ENCODE measurements around the gene RASAL2.

The RASAL2 gene

GRCh38 chr1:178342745-178343144 lies 248.8 kb downstream of the RASAL2 start:
- no peak overlapping the region for H3K9ac ChIP-seq (ENCODE audit: low read depth, low read length, poor library complexity, severe bottlenecking)
- H3K79me2 ChIP-seq (ENCODE audit: insufficient read depth, low read length): no peaks in the 10 kb centered on the region
- no peak for TF ChIP-seq CTCF (conservative IDR thresholded peaks at IDR 0.05; ENCODE audit: low read length)

GRCh38 chr1:178344513-178345091 lies 250.7 kb downstream of the RASAL2 start:
- Histone ChIP-seq H3K4me3 (ENCODE audit: low read length, poor library complexity, severe bottlenecking) (no peak overlapping the region), H3K36me3 (ENCODE audit: insufficient read depth, low read length) (no peaks in the 10 kb centered on the region), H3F3A (ENCODE audit: low read depth) (no peaks in the 10 kb centered on the region), H3K4me2 (ENCODE audit: low read depth, low read length, poor library complexity, severe bottlenecking) (no peak overlapping the region), H4K20me1 (ENCODE audit: insufficient read depth, low read length, poor library complexity, severe bottlenecking) (no peaks in the 10 kb centered on the region), H3K79me2 (ENCODE audit: insufficient read depth, low read length) (no peaks in the 10 kb centered on the region), H3K9me3 (ENCODE audit: insufficient read depth, low read depth, low read length) (no peaks in the 10 kb centered on the region), H3K4me1 (ENCODE audit: insufficient read depth, low read length, poor library complexity, severe bottlenecking) (no peaks in the 10 kb centered on the region), H3K27me3 (ENCODE audit: insufficient read depth, low read length, poor library complexity, severe bottlenecking) (no peaks in the 10 kb centered on the region), H3K9me2 (replicated peaks; ENCODE audit: low read depth, low read length) (no peaks in the 10 kb centered on the region), H3K9ac (ENCODE audit: low read depth, low read length, poor library complexity, severe bottlenecking) (no peak overlapping the region), H2AFZ (ENCODE audit: low read length) (0 out of 2 replicates have a peak overlapping the region, but pooled peaks have one; percentile 20)
- TF ChIP-seq CTCF (conservative IDR thresholded peaks at IDR 0.05; ENCODE audit: low read length) (peak; percentile 54), EZH2phosphoT487 (IDR thresholded peaks at IDR 0.05; ENCODE audit: borderline replicate concordance) (no peak)

More at GRCh38 chr1:178342745-178343144, 248.8 kb downstream of the RASAL2 start:
- Histone ChIP-seq H3F3A (ENCODE audit: low read depth) (no peaks in the 10 kb centered on the region), H4K20me1 (ENCODE audit: insufficient read depth, low read length, poor library complexity, severe bottlenecking) (no peaks in the 10 kb centered on the region), H3K9me2 (replicated peaks; ENCODE audit: low read depth, low read length) (no peaks in the 10 kb centered on the region), H2AFZ (ENCODE audit: low read length) (no peak overlapping the region), H3K27me3 (ENCODE audit: insufficient read depth, low read length, poor library complexity, severe bottlenecking) (no peaks in the 10 kb centered on the region), H3K36me3 (ENCODE audit: insufficient read depth, low read length) (no peaks in the 10 kb centered on the region), H3K9me3 (ENCODE audit: insufficient read depth, low read depth, low read length) (no peaks in the 10 kb centered on the region), H3K4me1 (ENCODE audit: insufficient read depth, low read length, poor library complexity, severe bottlenecking) (no peaks in the 10 kb centered on the region), H3K4me3 (ENCODE audit: low read length, poor library complexity, severe bottlenecking) (no peak overlapping the region), H3K4me2 (ENCODE audit: low read depth, low read length, poor library complexity, severe bottlenecking) (no peak overlapping the region)

GRCh38 chr1:178345238-178345637 lies 251.3 kb downstream of the RASAL2 start:
- Histone ChIP-seq H4K20me1 (ENCODE audit: insufficient read depth, low read length, poor library complexity, severe bottlenecking) (no peaks in the 10 kb centered on the region), H3K4me2 (ENCODE audit: low read depth, low read length, poor library complexity, severe bottlenecking) (no peak overlapping the region), H3K9ac (ENCODE audit: low read depth, low read length, poor library complexity, severe bottlenecking) (no peak overlapping the region), H3F3A (ENCODE audit: low read depth) (no peaks in the 10 kb centered on the region), H3K4me3 (ENCODE audit: low read length, poor library complexity, severe bottlenecking) (no peak overlapping the region), H3K27me3 (ENCODE audit: insufficient read depth, low read length, poor library complexity, severe bottlenecking) (no peaks in the 10 kb centered on the region), H3K9me2 (replicated peaks; ENCODE audit: low read depth, low read length) (no peaks in the 10 kb centered on the region), H3K4me1 (ENCODE audit: insufficient read depth, low read length, poor library complexity, severe bottlenecking) (no peaks in the 10 kb centered on the region), H3K9me3 (ENCODE audit: insufficient read depth, low read depth, low read length) (no peaks in the 10 kb centered on the region), H3K36me3 (ENCODE audit: insufficient read depth, low read length) (no peaks in the 10 kb centered on the region), H2AFZ (ENCODE audit: low read length) (no peak overlapping the region), H3K79me2 (ENCODE audit: insufficient read depth, low read length) (no peaks in the 10 kb centered on the region)
- no peak for TF ChIP-seq EZH2phosphoT487 (IDR thresholded peaks at IDR 0.05; ENCODE audit: borderline replicate concordance)
- TF ChIP-seq CTCF (conservative IDR thresholded peaks at IDR 0.05; ENCODE audit: low read length): no peak

Data from Loucy (cell line).